HG02884 (cell line): ENCODE data around the gene SNRK.
"Not testable (repeated sequence)": the region's sequence is repeated elsewhere in the genome, so short reads cannot be mapped to it uniquely, and the experiment has no call there.

Source experiments
- ATAC-seq: cut with Tn5 transposase; IDR thresholded peaks from one replicate; pipeline ENCODE4 v1.9.1; 2021; ENCODE audit warnings: mild to moderate bottlenecking, moderate library complexity; ENCODE audit not compliant: unreplicated experiment

The SNRK gene

GRCh38 chr3:43345246-43345645, 58.9 kb downstream of the SNRK start:
- no peak for ATAC-seq

- ATAC-seq = no peak
Observed at GRCh38 chr3:43345877-43346276, 59.5 kb downstream of the SNRK start.

GRCh38 chr3:43346978-43347749, 60.8 kb downstream of the SNRK start:
- ATAC-seq = no peak

- no peak for ATAC-seq
Observed at GRCh38 chr3:43347774-43348173, 61.4 kb downstream of the SNRK start.

GRCh38 chr3:43348350-43348749, 62.0 kb downstream of the SNRK start:
- no peak for ATAC-seq

GRCh38 chr3:43348852-43349574, 62.7 kb downstream of the SNRK start:
- ATAC-seq = no peak

- no peak for ATAC-seq
Observed at GRCh38 chr3:43349716-43350115, 63.4 kb downstream of the SNRK start.

GRCh38 chr3:43353393-43353792, 67.1 kb downstream of the SNRK start:
- ATAC-seq = no peak

- ATAC-seq = no peak
Observed at GRCh38 chr3:43353923-43354670, 67.8 kb downstream of the SNRK start.

GRCh38 chr3:43356033-43356432, 69.7 kb downstream of the SNRK start:
- not testable (repeated sequence) for ATAC-seq

- ATAC-seq = no peak
Observed at GRCh38 chr3:43361077-43361476, 74.7 kb downstream of the SNRK start.

- no peak for ATAC-seq
Observed at GRCh38 chr3:43362183-43362582, 75.8 kb downstream of the SNRK start.

- no peak for ATAC-seq
Observed at GRCh38 chr3:43362961-43363360, 76.6 kb downstream of the SNRK start.

GRCh38 chr3:43363621-43364266, 77.4 kb downstream of the SNRK start:
- no peak for ATAC-seq

- ATAC-seq = no peak
Observed at GRCh38 chr3:43364494-43364893, 78.2 kb downstream of the SNRK start.

- no peak for ATAC-seq
Observed at GRCh38 chr3:43364926-43365325, 78.6 kb downstream of the SNRK start.

- no peak for ATAC-seq
Observed at GRCh38 chr3:43365601-43366305, 79.4 kb downstream of the SNRK start.

GRCh38 chr3:43366481-43366880, 80.1 kb downstream of the SNRK start:
- no peak for ATAC-seq

- ATAC-seq = no peak
Observed at GRCh38 chr3:43366885-43367284, 80.5 kb downstream of the SNRK start.
